ENCODE data around the gene EVI5. TPM values are rescaled to one million over a fixed set of nuclear protein-coding genes. Genes with fewer than 3 reads are reported as not detected.

The EVI5 gene
- total RNA-seq, 1 donor from 2014 or later: 30.3 TPM

GRCh38 chr1:92831368-92831761 is 46.5 kb upstream of the EVI5 start:
- no peak for DNase-seq (ENCODE audit: low spot score, unreplicated experiment)
- no peak overlapping the region for H3K27ac Mint-ChIP-seq
- TF ChIP-seq CTCF (IDR thresholded peaks at IDR 0.05; ENCODE audit: unreplicated experiment): no peak
- peak overlapping the region; percentile 99 for H3K4me3 Mint-ChIP-seq (ENCODE audit: low read depth)
- peaks cover 29% of the 10 kb centered on the region for H3K4me1 Mint-ChIP-seq (ENCODE audit: low read depth)
- H3K9me3 Mint-ChIP-seq (ENCODE audit: low read depth): no peaks in the 10 kb centered on the region
- peaks cover 17% of the 10 kb centered on the region for H3K36me3 Mint-ChIP-seq (ENCODE audit: insufficient read depth)
- no peaks in the 10 kb centered on the region for H3K27me3 Mint-ChIP-seq

- TF ChIP-seq CTCF (IDR thresholded peaks at IDR 0.05; ENCODE audit: unreplicated experiment): no peak
- Mint-ChIP-seq H3K27ac (no peak overlapping the region), H3K36me3 (ENCODE audit: insufficient read depth) (no peaks in the 10 kb centered on the region), H3K9me3 (ENCODE audit: low read depth) (no peaks in the 10 kb centered on the region), H3K27me3 (no peaks in the 10 kb centered on the region), H3K4me1 (ENCODE audit: low read depth) (peaks cover 9% of the 10 kb centered on the region), H3K4me3 (ENCODE audit: low read depth) (no peak overlapping the region)
- DNase-seq (ENCODE audit: low spot score, unreplicated experiment): no peak
Observed at GRCh38 chr1:92826792-92827191, 41.9 kb upstream of the EVI5 start.

GRCh38 chr1:92822879-92823278 is 38.0 kb upstream of the EVI5 start:
- no peaks in the 10 kb centered on the region for H3K9me3 Mint-ChIP-seq (ENCODE audit: low read depth)
- DNase-seq (ENCODE audit: low spot score, unreplicated experiment): no peak
- no peaks in the 10 kb centered on the region for H3K27me3 Mint-ChIP-seq
- H3K4me3 Mint-ChIP-seq (ENCODE audit: low read depth): no peak overlapping the region
- H3K27ac Mint-ChIP-seq: no peak overlapping the region
- TF ChIP-seq CTCF (IDR thresholded peaks at IDR 0.05; ENCODE audit: unreplicated experiment): no peak
- H3K36me3 Mint-ChIP-seq (ENCODE audit: insufficient read depth): no peaks in the 10 kb centered on the region
- peaks cover 14% of the 10 kb centered on the region for H3K4me1 Mint-ChIP-seq (ENCODE audit: low read depth)

- DNase-seq (ENCODE audit: low spot score, unreplicated experiment): no peak
- Mint-ChIP-seq H3K4me1 (ENCODE audit: low read depth) (peaks cover 29% of the 10 kb centered on the region), H3K27me3 (no peaks in the 10 kb centered on the region), H3K4me3 (ENCODE audit: low read depth) (no peak overlapping the region), H3K27ac (no peak overlapping the region), H3K36me3 (ENCODE audit: insufficient read depth) (no peaks in the 10 kb centered on the region), H3K9me3 (ENCODE audit: low read depth) (no peaks in the 10 kb centered on the region)
- TF ChIP-seq CTCF (IDR thresholded peaks at IDR 0.05; ENCODE audit: unreplicated experiment): no peak
Observed at GRCh38 chr1:92820551-92820950, 35.6 kb upstream of the EVI5 start.

GRCh38 chr1:92820024-92820423 is 35.1 kb upstream of the EVI5 start:
- H3K27ac Mint-ChIP-seq: no peak overlapping the region
- no peak overlapping the region for H3K4me3 Mint-ChIP-seq (ENCODE audit: low read depth)
- no peaks in the 10 kb centered on the region for H3K9me3 Mint-ChIP-seq (ENCODE audit: low read depth)
- H3K36me3 Mint-ChIP-seq (ENCODE audit: insufficient read depth): no peaks in the 10 kb centered on the region
- DNase-seq (ENCODE audit: low spot score, unreplicated experiment): no peak
- no peaks in the 10 kb centered on the region for H3K27me3 Mint-ChIP-seq
- TF ChIP-seq CTCF (IDR thresholded peaks at IDR 0.05; ENCODE audit: unreplicated experiment): no peak
- H3K4me1 Mint-ChIP-seq (ENCODE audit: low read depth): peaks cover 29% of the 10 kb centered on the region
